Bronchial epithelial cell (primary cell): ENCODE results near the gene FFAR2. TPM values are rescaled to one million over a fixed set of nuclear protein-coding genes. Genes with fewer than 3 reads are reported as not detected.

Source experiments
- DNase-seq: peaks from one replicate; pipeline ENCODE4 v3.0.0-alpha.2; 2010; ENCODE audit warnings: low read depth
- FAIRE-seq: peaks from 2 replicates; lab custom pipeline; 2011; peaks lifted over from hg19 to GRCh38; lab: Jason Lieb, UNC
- H3K27me3 ChIP-seq: 2 replicates; pipeline ENCODE4 v1.5.1; 2011; ENCODE audit warnings: low read length; ENCODE audit not compliant: control insufficient read depth, insufficient read depth
- H3K36me3 ChIP-seq: 2 replicates; pipeline ENCODE4 v1.5.1; 2011; ENCODE audit warnings: low read length; ENCODE audit not compliant: control insufficient read depth, insufficient read depth
- H3K4me3 ChIP-seq: 2 replicates; pipeline ENCODE4 v1.5.1; 2011; ENCODE audit warnings: mild to moderate bottlenecking, low read depth, low read length, control low read depth
- total RNA-seq: library from RNA; depleted of rRNA; stranded (reverse); fragments of >200 nt; gene quantifications from 2 replicates; pipeline ENCODE4 v1.2.1, GENCODE V29; 2014
- TF ChIP-seq, protein P1 (sequence below): IDR thresholded peaks from 2 replicates; pipeline ENCODE4 v1.5.1; 2011; ENCODE audit warnings: mild to moderate bottlenecking, moderate library complexity, low read length, control low read depth, inconsistent platforms; ENCODE audit not compliant: insufficient read depth, severe bottlenecking

FFAR2 gene
- total RNA-seq, 1 donor from 2014 or later, result not detected

DNA sequence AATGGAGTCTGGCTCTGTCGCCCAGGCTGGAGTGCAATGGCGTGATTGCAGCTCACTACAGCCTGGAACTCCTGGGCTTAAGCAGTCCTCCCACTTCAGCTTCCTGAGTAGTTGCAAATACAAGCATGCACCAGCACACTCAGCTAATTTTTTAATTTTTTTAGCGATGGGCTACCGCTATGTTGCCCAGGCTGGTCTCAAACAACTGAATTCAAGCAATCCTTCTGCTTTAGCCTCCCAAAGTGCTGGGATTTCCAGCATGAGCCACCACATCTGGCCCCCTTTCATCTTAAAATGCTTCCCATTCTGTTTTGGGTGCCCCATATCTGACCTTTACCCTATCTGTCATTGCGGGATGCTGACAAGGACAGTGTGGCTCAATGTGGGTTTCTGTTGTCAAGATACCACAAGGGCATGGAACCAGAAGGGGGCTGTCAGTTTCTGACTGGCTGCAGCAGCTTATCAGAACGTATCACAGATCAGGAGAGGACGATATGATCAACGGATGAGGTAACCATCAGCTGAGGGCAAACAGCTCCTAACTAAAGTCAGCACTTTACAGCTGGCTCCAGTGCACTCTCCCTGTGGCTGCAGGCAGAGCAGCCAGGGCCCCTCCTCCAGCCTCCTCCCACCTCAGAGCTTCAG is 44.8 kb upstream of the FFAR2 start:
- FAIRE-seq (no peak), DNase-seq (no peak)
- Histone ChIP-seq H3K4me3 (no peak overlapping the region), H3K27me3 (no peaks in the 10 kb centered on the region), H3K36me3 (no peaks in the 10 kb centered on the region)
- TF ChIP-seq, protein P1, sequence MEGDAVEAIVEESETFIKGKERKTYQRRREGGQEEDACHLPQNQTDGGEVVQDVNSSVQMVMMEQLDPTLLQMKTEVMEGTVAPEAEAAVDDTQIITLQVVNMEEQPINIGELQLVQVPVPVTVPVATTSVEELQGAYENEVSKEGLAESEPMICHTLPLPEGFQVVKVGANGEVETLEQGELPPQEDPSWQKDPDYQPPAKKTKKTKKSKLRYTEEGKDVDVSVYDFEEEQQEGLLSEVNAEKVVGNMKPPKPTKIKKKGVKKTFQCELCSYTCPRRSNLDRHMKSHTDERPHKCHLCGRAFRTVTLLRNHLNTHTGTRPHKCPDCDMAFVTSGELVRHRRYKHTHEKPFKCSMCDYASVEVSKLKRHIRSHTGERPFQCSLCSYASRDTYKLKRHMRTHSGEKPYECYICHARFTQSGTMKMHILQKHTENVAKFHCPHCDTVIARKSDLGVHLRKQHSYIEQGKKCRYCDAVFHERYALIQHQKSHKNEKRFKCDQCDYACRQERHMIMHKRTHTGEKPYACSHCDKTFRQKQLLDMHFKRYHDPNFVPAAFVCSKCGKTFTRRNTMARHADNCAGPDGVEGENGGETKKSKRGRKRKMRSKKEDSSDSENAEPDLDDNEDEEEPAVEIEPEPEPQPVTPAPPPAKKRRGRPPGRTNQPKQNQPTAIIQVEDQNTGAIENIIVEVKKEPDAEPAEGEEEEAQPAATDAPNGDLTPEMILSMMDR, result no peak

DNA sequence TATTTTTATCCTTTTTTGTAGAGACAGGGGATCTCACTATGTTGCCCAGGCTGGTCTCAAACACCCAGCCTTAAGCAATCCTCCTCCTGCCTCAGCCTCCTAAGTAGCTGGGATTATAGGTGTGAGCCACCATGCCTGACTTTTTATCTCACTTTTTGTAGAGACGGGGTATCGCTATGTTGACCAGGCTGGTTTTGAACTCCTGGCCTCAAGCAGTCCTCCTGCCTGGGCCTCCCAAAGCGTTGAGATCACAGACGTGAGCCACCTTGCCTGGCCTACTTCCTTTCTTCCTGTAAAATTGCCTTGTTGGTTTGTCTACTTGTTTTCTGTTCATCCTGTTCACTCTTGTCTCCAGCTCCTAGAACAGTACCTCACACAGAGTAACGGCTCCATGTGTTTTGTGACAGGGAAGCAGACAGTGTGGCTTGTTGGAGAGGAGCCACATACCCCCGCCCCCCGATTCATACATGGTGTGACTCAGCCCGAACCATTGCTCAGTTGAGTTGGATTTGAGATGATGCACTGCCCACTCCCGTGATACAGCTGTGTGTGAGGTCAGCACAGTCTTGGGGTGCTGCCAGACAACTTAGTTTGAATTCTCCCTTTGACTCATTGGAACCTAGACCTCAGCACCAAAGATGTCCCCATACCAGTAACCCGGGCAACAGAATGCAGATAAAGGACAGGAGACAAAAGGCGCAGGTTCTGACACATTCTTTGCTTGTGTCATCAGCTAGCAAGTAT is 43.0 kb upstream of the FFAR2 start:
- FAIRE-seq, result peak; percentile 94
- Histone ChIP-seq H3K27me3 (no peaks in the 10 kb centered on the region), H3K4me3 (no peak overlapping the region), H3K36me3 (no peaks in the 10 kb centered on the region)
- peak; percentile 94 for DNase-seq
- TF ChIP-seq, protein P1, result no peak

DNA sequence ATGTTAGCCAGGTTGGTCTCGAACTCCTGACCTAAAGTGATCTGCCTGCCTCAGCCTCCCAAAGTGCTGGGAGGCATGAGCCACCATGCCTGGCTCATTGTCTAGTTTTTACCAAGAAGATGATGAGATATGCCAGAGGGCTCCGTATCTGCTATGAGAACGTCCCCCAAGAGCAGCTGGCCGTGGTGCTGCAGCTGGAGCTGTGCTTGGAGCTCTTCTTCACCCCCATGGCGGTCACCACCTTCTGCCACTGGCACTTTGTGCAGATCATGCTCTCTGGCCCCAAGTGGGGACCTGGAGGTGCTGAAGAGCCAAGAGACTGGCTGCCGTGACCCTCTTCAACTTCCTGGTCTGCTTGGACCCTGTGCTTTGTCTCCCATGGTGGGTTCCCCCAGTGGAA is 40.4 kb upstream of the FFAR2 start:
- no peak for FAIRE-seq

DNA sequence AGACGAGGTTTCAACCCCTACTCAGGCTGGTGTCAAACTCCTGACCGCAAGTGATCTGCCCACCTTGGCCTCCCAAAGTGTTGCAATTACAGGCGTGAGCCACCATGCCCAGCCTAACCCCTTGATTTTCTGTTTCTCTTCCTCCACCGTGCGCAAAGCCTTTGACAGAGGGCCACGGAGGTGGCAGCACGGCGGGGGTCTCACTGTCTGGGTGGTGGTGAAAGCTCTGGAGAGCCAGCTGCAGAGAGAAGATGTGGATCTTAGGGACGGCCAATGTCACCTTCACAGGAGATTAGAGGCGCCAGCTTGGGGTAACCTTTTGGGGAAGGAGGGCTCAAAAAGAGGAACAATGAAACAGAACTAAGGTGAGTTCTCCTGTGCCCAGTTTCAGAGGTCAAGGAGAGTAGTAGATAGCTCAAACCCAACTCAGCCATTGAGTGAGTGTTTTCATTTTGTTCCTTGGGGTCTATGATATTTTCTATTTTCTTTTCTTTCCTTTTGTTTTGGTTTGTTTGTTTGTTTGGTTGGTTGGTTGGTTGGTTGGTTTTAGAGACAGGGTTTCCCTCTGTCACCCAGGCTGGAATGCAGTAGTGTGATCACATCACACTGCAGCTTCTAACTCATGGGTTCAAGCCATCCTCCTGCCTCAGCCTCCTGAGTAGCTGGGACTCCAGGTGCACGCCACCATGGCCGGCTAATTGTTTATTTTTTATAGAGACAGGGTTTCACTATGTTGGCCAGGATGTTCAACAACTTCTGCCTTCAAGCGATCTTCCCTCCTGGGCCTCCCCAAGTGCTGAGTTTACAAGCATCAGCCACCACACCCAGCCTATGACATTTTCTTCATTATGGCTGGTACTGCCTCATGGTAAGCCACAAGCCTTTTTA is 39.5 kb upstream of the FFAR2 start:
- FAIRE-seq, result no peak
- Histone ChIP-seq H3K36me3 (no peaks in the 10 kb centered on the region), H3K4me3 (no peak overlapping the region), H3K27me3 (no peaks in the 10 kb centered on the region)
- TF ChIP-seq, protein P1, result no peak
- no peak for DNase-seq

More for the DNA sequence above, 40.4 kb upstream of the FFAR2 start:
- DNase-seq, result no peak
- H3K27me3 ChIP-seq, result no peaks in the 10 kb centered on the region
- no peaks in the 10 kb centered on the region for H3K36me3 ChIP-seq
- no peak overlapping the region for H3K4me3 ChIP-seq
- TF ChIP-seq, protein P1, result no peak

DNA sequence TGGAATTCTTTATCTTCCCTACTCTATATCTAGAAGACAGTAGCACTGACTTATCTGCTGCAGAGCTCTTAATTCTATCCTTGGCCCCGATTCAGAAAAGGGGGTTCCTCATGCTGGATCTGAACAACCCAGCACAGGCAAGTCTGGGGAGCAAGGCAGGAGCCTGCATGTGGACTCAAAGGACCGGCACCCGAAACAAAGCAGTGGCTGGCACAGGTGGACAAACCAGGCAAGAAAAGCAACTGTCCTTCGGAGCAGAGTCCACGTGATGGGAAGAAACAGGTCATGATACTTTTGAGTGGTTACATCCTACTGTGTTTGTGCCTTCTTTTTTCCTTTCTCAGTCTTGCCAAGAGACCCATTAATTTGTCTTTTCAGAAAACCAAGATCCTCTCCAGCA is 38.9 kb upstream of the FFAR2 start:
- FAIRE-seq (no peak), DNase-seq (no peak)
- TF ChIP-seq, protein P1, result no peak
- Histone ChIP-seq H3K4me3 (no peak overlapping the region), H3K36me3 (no peaks in the 10 kb centered on the region), H3K27me3 (no peaks in the 10 kb centered on the region)
